NOMO-1 treated with DMSO at 0.1 percent for 48 hours (cell line): Measurements from ENCODE around the gene RAPGEF4.
A peak's percentile ranks its signal among the peaks of the same experiment; 100 is the strongest.
"Not testable (repeated sequence)": the region's sequence is repeated elsewhere in the genome, so short reads cannot be mapped to it uniquely, and the experiment has no call there.

Source experiments
- DNase-seq: peaks from one replicate; lab custom pipeline; 2025; ENCODE audit not compliant: unreplicated experiment; lab: John Stamatoyannopoulos, UW

RAPGEF4 gene

DNA sequence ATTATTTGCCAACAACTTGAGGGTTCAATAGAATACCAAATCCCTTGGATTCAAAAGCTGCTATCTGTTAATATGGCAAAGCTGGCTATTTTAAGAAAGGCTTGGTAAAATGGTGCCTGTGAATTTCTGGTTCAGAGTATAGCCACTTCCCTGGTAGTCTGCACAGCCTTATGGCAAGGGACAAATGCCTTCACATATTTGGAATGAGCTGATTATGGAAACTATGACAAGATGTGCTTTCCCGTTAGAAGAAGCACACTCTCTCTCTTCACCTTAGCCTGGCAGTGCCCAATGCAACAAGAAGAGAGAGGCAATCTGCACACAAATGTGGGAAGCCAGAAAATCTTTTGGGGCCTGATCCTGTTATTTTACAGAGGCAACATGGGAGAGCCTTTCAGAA lies 292.5 kb downstream of the RAPGEF4 start:
- no peak for DNase-seq

DNA sequence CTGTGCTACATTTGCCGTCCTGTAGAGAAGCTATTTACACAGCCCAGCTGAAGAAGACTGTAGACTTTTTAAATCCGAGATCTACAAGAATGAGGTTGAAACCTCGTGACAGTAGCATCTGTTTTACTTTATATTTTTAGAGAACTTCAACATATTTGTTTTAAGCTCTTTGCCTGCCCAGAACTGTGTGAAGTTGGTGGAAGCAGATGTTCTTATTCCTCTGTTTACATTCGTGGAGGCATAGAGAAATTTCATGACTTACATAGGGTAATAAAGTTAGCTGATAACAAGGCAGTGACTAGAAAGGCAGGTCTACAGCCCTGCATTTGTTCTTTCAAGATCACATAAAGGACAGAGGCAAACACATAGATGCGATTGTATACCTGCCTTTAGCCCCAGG lies 293.0 kb downstream of the RAPGEF4 start:
- DNase-seq = no peak

GRCh38 chr2:173030561-173031490 lies 295.2 kb downstream of the RAPGEF4 start:
- DNase-seq = no peak

GRCh38 chr2:173032032-173032431 lies 296.4 kb downstream of the RAPGEF4 start:
- DNase-seq = no peak

- no peak for DNase-seq
These were observed 297.4 kb downstream of the RAPGEF4 start for GRCh38 chr2:173033084-173033483.

GRCh38 chr2:173034143-173034542 lies 298.5 kb downstream of the RAPGEF4 start:
- no peak for DNase-seq

DNA sequence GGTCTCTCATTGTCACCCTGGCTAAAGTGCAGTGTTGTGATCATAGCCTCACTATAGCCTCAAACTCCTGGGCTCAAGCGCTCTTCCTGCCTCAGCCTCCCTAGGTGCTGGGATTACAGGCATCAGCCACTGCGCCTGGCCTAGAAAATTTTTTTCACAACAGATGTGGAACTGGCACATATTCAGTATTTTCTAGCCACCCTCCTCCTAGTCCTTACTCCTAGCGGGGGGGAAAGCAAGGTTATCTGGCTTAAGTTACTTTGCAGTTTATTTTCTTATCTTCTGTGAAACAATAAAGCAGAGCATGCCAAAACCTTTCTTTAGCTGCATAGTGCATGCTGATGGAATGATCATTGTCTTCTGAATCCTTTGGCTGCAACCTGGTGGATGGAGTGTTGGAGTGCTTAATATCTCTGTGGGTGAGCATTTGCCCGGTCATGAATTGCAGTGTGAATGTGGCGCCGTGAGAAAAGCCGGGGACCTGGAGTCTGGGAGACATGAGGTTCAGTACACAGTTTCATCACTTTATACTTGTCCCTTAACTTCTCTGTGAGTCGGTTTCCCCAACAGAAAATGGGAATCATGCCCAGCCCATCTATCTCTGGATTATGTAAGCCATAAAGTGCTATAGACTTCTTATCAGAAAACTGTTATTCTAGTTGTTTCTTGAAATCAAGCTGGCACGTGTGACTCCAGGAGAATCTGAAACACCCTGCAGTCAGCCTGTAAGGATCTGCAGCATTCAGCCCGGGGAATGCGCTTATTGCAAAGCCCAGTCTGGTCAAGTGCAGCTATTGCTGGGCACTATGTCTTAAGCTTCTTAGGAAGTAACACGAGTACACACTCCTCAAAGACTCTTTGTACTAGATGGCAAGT lies 301.8 kb downstream of the RAPGEF4 start:
- DNase-seq = no peak

GRCh38 chr2:173038257-173038656 lies 302.6 kb downstream of the RAPGEF4 start:
- DNase-seq = not testable (repeated sequence)

GRCh38 chr2:173040729-173041128 lies 305.1 kb downstream of the RAPGEF4 start:
- no peak for DNase-seq

GRCh38 chr2:173043476-173043875 lies 307.8 kb downstream of the RAPGEF4 start:
- DNase-seq = peak; percentile 96

DNA sequence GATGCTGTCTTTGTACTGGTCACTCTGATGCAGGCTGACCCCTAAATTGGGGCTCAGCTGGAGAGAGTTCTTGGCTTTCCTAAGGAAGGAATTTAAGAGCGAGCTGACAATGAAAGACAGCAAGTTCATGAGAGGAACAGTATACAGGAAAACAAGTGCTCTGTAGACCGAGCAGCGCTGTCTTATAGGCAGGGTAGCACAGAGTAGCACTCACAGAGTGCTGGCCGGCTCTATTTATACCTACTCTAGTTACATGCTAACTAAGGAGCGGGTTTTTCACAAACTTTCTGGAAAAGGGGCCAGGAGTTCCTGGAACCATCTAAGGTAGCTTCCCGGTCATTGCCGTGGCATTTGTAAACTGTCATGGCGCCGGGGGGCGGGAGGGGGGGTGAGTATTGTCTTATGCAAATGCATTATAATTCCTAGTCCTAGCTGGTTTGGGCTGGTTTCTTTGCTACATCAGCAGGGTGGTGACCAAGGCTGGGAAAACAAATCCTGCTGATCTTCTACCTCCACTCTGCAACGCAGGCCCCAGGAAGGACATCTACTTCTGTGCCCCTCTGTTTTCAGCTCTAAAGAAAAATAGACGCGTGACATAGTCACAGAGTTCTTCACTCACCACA lies 308.4 kb downstream of the RAPGEF4 start:
- DNase-seq = no peak

- no peak for DNase-seq
These were observed 309.0 kb downstream of the RAPGEF4 start for GRCh38 chr2:173044686-173045085.

DNA sequence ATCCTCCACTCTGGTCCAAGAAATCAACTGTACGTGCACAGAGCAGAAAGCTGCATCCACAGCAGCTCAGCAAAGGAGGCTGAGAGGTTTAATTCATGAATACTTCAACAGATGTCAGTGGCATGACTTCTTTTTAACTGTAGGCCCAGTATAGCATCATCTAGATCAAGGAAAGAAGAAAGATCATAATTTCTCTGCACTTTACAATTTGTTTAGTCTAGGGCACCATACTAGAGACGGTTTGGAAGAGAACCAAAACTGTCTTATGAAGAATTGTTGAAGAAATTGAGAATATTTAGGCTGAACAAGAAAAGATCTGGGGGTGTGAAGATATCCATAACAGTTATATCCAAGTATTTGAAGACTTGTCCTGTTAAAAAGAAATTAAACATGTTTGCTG lies 309.5 kb downstream of the RAPGEF4 start:
- no peak for DNase-seq

- peak; percentile 71 for DNase-seq
These were observed 312.9 kb downstream of the RAPGEF4 start for GRCh38 chr2:173048522-173048896.

- DNase-seq = peak; percentile 97
These were observed 313.4 kb downstream of the RAPGEF4 start for GRCh38 chr2:173048897-173049661.

DNA sequence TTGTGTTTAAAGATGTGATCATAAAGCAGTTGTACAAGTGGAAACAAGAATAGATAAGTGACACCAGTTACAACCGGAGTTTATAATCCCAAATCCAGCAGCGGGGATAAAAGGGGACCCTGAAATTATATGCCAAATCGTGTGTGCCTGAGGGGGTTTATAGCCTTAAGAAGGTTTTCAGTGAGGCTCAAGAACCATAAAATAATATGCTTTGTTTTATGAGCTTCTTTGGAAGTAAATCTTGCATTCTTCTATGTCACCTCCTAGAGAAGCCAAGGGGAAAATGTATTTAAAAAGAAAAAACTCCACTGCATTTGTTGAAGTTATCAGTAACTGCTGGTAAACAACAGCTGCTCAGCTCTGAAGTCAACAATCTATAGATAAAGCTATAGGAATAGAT lies 314.2 kb downstream of the RAPGEF4 start:
- DNase-seq = no peak

DNA sequence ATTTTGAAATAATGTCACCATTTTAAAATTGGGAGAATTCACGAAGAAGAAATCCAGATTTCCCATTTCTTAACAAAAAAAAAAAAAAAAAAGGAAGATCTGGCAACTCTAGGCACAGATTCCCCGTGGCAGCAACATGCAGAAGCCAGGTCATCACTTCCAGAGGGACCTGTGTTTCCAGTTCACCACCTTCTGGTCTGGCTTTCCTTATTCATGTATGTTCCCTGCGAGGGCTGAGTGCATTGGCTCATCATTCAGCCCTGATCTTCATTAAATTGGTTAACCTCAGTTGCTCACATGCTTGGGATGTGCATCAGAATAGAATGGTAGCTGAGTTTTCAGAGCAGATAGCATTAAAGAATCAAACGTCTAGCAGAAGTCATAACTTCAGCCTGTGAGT lies 315.0 kb downstream of the RAPGEF4 start:
- no peak for DNase-seq

DNA sequence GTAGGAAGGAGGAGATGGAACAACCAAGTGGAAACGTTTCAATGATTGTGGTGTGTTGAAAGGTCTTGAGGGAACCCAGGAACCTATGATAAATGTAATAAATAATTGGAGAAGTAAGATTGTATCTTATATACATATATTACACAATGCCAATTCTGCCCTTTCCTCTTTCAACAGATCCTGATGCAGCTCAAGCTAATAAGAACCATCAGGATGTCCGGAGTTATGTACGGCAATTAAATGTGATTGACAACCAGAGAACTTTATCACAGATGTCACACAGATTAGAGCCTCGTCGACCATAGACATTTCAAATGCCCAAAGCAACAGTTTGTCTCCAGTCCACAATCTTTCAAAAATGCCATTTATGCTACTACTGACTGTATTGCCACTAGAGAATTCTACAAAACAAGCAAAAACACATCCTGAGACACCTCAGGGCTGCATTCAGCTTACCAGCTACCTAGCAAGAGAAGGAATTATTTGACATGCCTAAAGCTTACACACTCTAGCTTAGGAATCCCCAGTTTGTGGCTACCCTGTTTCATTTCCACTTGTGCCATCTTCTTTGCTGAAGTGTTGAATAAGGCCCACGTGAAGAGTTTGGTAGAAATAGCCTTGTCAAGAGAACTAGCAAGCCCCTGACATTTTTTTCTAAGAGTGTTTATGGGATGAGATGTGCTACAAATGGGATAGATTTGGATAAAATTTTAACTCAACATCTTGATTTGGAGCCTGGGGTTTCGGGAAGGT lies 316.0 kb downstream of the RAPGEF4 start:
- peak; percentile 85 for DNase-seq

GRCh38 chr2:173053043-173053699 lies 317.5 kb downstream of the RAPGEF4 start:
- DNase-seq = no peak
